ENCODE data around the gene NCBP2. TPM values are rescaled to one million over a fixed set of nuclear protein-coding genes. Genes with fewer than 3 reads are reported as not detected.

The NCBP2 gene
- total RNA-seq, 1 donor from 2014 or later: 77.9 TPM

DNA sequence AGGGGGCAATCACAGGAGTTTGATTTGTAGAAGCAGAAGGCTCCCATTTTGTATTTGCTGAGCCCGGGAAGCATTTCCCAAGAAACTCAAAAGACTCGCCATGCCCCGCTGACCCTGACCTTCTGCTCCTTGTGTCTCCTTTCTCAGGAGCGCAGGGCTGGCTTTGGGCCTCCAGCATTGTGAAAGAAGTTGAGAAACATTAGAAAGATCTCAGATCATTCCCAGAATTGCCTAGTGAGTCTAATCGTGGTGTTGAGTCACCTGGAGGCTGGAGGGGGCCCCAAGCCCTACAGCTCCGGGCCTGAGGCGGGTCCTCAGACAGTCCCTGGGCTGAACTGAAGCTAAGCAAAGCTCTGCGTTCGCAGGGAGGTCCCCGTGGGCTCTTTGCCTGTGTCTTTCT, 37.2 kb upstream of the NCBP2 start:
- Mint-ChIP-seq H3K9me3 (peaks cover 16% of the 10 kb centered on the region), H3K4me1 (no peaks in the 10 kb centered on the region), H3K27ac (no peak overlapping the region), H3K36me3 (peaks cover 11% of the 10 kb centered on the region), H3K27me3 (ENCODE audit: low read depth) (peaks cover 3% of the 10 kb centered on the region), H3K4me3 (no peak overlapping the region)
- no peak for DNase-seq (ENCODE audit: low spot score in 2 of 2, unreplicated experiment in 2 of 2)
- TF ChIP-seq, protein P1, sequence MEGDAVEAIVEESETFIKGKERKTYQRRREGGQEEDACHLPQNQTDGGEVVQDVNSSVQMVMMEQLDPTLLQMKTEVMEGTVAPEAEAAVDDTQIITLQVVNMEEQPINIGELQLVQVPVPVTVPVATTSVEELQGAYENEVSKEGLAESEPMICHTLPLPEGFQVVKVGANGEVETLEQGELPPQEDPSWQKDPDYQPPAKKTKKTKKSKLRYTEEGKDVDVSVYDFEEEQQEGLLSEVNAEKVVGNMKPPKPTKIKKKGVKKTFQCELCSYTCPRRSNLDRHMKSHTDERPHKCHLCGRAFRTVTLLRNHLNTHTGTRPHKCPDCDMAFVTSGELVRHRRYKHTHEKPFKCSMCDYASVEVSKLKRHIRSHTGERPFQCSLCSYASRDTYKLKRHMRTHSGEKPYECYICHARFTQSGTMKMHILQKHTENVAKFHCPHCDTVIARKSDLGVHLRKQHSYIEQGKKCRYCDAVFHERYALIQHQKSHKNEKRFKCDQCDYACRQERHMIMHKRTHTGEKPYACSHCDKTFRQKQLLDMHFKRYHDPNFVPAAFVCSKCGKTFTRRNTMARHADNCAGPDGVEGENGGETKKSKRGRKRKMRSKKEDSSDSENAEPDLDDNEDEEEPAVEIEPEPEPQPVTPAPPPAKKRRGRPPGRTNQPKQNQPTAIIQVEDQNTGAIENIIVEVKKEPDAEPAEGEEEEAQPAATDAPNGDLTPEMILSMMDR (IDR thresholded peaks at IDR 0.05; ENCODE audit: unreplicated experiment): no peak

DNA sequence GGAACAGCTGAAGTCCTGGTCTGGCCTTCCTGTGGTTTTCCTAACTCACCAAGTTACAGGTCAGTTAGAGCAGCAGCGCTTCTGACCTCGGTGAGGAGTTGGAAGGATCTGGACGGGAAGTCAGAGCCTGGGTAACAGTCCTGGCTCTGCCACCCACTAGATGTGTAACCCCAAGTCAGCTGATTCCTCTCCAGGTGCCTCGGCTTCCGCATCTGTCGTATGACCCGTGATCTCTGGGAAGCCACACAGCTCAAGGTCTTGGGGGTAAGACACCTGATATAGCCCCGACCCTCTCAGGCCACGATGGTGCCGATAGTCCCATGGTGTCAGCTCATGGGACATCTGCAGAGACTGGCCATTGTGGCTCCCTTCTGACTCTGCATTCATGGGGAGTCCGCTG, 34.6 kb upstream of the NCBP2 start:
- H3K27ac Mint-ChIP-seq: no peak overlapping the region
- peaks cover 6% of the 10 kb centered on the region for H3K9me3 Mint-ChIP-seq
- peaks cover 3% of the 10 kb centered on the region for H3K27me3 Mint-ChIP-seq (ENCODE audit: low read depth)
- TF ChIP-seq, protein P1 (IDR thresholded peaks at IDR 0.05; ENCODE audit: unreplicated experiment): no peak
- peaks cover 4% of the 10 kb centered on the region for H3K36me3 Mint-ChIP-seq
- H3K4me3 Mint-ChIP-seq: no peak overlapping the region
- no peaks in the 10 kb centered on the region for H3K4me1 Mint-ChIP-seq
- DNase-seq (ENCODE audit: low spot score in 2 of 2, unreplicated experiment in 2 of 2): no peak

DNA sequence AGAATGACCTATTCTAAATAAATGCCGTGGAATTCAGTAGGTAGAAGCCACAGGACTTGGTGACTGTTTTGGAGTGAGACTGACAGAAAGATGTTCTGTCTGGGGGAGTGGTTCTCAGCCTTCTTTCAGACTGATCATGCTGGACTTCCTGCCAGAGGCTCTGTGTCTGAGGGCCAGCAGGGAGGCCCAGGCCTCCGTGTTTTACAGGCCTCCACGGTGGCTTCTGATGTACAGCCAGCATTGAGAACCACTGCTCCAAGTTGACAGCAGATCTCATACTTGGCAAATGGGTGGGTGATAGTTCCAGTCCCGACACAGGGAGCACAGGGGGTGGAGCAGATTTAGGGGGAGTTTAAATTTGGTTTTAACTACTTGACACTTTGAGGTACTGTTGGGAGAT, 33.0 kb upstream of the NCBP2 start:
- H3K36me3 Mint-ChIP-seq: no peaks in the 10 kb centered on the region
- H3K4me3 Mint-ChIP-seq: no peak overlapping the region
- no peaks in the 10 kb centered on the region for H3K9me3 Mint-ChIP-seq
- no peaks in the 10 kb centered on the region for H3K4me1 Mint-ChIP-seq
- TF ChIP-seq, protein P1 (IDR thresholded peaks at IDR 0.05; ENCODE audit: unreplicated experiment): no peak
- DNase-seq (ENCODE audit: low spot score in 2 of 2, unreplicated experiment in 2 of 2): no peak
- peaks cover 15% of the 10 kb centered on the region for H3K27me3 Mint-ChIP-seq (ENCODE audit: low read depth)
- H3K27ac Mint-ChIP-seq: no peak overlapping the region

DNA sequence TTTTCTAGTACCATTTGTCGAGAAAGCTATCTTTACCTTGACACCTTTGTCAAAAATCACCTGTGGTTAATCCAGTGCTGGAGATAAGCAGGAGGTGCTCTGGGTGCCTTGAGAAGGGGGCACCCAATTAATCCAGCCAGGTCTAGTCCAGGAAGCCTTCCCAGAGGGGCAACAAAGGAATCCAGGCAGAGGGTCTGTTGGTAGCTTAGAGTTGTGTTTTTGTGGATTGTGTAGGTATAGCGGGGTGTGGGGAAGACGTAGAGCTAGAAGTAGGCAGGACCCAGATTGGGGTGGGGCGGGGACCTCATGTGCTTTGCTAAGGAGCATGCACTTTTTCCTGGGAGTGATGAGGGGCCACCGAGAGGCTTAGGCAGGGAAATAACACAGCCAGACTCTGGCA, 32.3 kb upstream of the NCBP2 start:
- Mint-ChIP-seq H3K27me3 (ENCODE audit: low read depth) (peaks cover 20% of the 10 kb centered on the region), H3K27ac (no peak overlapping the region)
- TF ChIP-seq, protein P1 (IDR thresholded peaks at IDR 0.05; ENCODE audit: unreplicated experiment): no peak

DNA sequence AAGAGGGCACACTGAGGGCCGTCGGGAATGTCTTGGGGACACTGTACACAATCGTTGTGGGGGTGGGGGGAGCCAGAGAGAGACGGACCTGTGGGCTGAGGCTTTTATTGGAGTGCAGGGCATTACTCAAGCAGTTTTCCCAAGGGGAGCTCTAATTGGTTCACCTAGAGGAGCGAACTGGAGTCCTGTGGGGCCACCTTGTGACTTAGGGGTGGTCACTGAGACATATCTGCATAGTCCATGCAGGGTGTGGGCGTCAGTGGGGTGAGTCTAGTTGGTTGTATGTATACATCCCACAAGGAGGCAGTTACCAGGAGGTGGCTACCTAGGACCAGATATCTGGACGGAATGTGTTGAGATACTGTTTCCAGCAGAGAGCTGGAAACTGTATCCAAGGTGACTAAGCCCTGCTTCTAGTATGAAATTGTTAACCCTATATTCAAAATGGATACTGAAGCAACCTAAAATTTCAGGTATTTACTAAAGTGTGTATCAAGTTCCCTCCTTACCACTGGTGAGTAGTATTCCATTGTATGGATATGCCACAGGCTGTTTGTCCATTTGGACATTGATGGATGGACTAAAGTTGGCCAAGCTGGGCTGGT, 28.9 kb upstream of the NCBP2 start:
- no peak for DNase-seq (ENCODE audit: low spot score in 2 of 2, unreplicated experiment in 2 of 2)
- H3K27me3 Mint-ChIP-seq (ENCODE audit: low read depth): peaks cover 40% of the 10 kb centered on the region
- H3K4me1 Mint-ChIP-seq: no peaks in the 10 kb centered on the region
- H3K27ac Mint-ChIP-seq: no peak overlapping the region
- H3K9me3 Mint-ChIP-seq: no peaks in the 10 kb centered on the region
- H3K36me3 Mint-ChIP-seq: no peaks in the 10 kb centered on the region
- TF ChIP-seq, protein P1 (IDR thresholded peaks at IDR 0.05; ENCODE audit: unreplicated experiment): no peak
- H3K4me3 Mint-ChIP-seq: no peak overlapping the region

More for the DNA sequence above, 32.3 kb upstream of the NCBP2 start:
- Mint-ChIP-seq H3K36me3 (no peaks in the 10 kb centered on the region), H3K9me3 (no peaks in the 10 kb centered on the region), H3K4me3 (no peak overlapping the region), H3K4me1 (no peaks in the 10 kb centered on the region)
- DNase-seq (ENCODE audit: low spot score in 2 of 2, unreplicated experiment in 2 of 2): no peak

Data from mesothelial cell of epicardium (in vitro differentiated cells).